WI38 (cell line): ENCODE data around the gene MUC2.

Experiments
- H3K4me3 ChIP-seq: 2 replicates; pipeline ENCODE4 v1.5.1; 2011; ENCODE audit warnings: low read depth, mild to moderate bottlenecking, control low read depth, low read length
- TF ChIP-seq, protein P1 (sequence below): IDR thresholded peaks from 2 replicates; pipeline ENCODE4 v1.5.1; 2012; ENCODE audit warnings: low read depth, mild to moderate bottlenecking, control low read depth, low read length

The MUC2 gene

DNA sequence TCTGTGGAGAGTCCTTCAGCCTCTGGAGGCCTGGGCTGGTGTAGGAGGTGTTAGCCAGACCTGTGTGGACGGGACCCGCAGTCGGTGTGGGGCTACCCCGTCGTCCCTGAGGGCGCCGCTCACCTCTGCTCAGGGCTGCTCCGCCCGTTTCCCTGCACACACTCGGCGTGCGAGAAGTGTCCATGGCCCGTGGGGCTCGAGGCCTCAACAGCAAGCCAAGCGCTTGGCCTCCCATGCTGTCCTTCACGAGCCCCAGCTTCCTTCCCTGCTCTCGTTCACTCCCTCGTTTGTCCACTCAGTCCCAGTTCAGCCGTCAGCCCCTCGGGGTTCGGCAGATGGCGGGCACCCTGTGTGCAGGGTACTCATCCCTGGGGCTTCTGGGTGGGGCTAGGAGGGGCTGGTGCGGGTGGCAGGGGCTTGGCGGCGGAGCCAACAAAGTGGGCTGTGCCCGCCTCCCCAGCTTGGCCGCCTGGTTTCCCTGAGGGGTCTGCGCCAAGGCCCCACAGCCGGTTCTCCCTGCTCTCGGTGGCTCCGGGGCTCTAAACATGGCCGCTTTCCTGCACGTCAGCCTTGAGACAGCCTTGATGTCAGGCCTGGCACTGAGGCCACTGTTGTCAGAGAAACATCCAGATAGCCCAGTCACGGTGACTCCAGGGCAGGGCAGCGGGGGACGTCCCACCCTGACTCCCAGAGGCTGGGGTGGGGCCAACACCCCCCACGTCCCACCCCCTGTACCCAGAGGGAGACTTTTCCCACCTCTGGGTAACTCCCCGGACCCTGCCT is 41.5 kb upstream of the MUC2 start:
- no peak overlapping the region for H3K4me3 ChIP-seq
- TF ChIP-seq, protein P1, sequence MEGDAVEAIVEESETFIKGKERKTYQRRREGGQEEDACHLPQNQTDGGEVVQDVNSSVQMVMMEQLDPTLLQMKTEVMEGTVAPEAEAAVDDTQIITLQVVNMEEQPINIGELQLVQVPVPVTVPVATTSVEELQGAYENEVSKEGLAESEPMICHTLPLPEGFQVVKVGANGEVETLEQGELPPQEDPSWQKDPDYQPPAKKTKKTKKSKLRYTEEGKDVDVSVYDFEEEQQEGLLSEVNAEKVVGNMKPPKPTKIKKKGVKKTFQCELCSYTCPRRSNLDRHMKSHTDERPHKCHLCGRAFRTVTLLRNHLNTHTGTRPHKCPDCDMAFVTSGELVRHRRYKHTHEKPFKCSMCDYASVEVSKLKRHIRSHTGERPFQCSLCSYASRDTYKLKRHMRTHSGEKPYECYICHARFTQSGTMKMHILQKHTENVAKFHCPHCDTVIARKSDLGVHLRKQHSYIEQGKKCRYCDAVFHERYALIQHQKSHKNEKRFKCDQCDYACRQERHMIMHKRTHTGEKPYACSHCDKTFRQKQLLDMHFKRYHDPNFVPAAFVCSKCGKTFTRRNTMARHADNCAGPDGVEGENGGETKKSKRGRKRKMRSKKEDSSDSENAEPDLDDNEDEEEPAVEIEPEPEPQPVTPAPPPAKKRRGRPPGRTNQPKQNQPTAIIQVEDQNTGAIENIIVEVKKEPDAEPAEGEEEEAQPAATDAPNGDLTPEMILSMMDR: no peak

DNA sequence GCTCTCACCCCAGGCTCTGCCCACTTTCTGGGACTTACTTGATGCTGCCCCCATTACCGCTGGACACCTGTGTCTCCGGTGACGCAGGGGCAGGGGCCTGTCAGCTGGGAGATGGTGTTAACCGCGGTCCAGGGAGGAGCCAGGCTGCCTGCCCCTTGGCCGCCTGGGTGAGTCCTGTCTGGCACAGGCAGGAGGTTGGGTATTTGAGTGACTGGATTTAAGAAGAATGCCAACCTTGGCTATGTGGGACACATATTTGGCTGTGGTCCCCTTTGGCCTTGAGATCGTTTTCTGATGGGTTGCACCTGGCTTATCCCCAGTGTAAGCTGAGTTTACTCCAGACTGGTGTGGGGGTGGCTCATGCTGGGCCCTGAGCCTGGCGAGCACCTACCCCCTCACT is 40.7 kb upstream of the MUC2 start:
- TF ChIP-seq, protein P1: no peak
- no peak overlapping the region for H3K4me3 ChIP-seq

DNA sequence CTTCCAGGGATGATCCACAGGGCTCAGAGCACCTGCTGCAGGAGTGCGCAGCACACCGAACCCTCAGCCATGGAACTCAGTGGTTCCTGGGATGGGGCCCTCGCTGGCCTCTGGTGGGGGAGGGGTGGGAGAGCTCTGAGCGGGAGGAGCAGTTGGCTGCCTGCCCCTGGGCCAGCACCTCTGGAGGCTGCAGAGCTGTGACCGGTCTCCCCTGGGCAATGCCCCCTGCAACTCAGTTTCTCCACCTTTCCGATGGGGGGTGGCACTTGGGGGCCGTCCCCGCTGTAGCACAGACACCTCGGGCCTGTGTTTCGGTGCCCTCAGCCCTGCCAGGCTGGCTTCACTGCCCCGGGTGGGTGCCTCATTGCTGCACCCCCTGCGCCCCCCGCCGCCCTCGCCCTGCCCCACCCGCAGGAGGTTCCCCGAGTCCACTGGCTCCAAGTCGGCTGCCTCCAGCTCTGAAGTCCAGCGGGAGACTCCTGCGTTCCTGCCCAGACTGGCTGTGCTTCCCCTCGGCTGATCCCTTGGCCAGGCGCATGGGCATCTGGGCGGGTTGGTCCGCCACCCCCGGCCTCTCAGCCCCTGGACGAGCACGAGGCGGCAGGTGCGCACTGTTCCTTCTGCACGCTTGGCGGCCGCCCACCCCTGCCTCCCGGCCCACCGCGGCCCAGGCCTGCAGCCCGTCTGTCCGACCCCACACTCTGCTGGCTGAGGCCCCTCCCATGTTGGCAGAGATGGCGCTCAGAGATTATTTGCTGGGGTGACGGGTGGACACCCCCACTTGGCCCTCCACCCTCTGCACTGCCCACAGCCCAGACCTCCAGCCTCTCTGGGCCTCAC is 40.0 kb upstream of the MUC2 start:
- TF ChIP-seq, protein P1: no peak
- H3K4me3 ChIP-seq: no peak overlapping the region

DNA sequence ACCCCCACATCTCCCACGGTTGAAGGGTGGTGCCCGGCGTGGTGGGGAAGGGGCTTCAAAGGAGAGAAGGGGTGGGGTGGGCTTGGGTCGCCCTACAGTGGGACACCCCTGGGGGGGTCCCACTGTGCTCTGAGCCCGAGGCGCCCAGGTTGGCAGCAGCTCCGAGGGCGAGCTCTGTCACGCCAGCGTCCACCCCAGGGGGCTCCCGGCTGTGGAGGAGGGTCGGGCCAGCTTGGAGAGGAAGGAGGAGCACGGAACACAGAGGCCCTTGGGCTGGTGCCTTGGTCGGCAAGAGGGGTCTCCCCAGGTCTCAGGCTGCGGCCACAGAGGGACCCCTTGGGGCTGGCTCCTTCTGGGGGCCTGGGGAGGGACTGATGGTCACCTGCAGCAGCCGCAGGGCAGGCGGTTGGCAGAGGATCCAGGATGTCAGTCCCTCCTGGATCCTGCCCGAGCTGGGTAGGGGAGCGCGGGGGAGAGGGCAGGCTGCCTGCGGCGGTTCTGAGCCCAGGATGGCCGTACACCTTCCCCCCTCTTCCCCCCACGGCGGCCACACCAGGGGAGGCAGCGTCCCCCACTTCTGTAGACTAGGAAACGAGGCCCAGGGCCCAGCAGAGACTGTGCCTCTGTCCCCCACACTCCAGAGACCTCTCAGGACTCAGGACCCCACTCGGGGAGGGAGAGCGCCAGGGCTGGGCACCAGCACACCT is 38.9 kb upstream of the MUC2 start:
- no peak overlapping the region for H3K4me3 ChIP-seq
- TF ChIP-seq, protein P1: no peak

DNA sequence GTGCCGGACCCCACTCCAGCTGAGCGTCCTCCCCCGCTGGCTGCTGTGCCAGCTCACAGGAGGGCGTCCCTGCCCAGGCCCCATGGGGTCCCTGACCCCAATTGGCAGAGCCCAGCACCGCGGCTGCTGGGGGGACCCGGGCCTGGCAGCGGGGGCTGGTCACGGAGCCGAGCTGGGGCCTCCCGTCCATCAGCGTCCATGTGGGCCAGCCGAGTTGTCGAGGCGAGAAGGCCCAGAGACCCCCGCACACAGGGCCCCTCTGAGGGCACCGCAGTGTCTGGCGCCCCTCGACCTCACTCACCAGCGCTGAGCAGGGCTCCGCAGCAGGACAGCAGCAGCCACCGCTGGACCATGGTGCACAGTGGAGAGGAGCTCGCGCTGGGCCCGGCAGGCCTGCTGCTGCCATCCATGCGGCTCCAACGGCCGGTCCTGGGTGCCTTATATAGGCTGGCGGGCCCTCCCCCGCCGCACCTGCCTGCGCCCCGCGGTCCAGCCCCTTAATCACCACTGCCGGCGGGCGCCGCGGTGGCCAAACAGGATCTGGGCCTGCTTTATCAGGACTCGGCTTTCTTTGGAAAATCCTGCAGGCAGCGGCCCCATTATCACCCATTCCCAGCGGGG is 38.3 kb upstream of the MUC2 start, which contains the start of gene MUC6:
MUC6 (minus strand) TSS at position 416 of the 621 bp plus-strand sequence; CDS start at position 353, 63 bp downstream.
- H3K4me3 ChIP-seq: no peak within 1 kb of the TSS
- TF ChIP-seq, protein P1: no peak

DNA sequence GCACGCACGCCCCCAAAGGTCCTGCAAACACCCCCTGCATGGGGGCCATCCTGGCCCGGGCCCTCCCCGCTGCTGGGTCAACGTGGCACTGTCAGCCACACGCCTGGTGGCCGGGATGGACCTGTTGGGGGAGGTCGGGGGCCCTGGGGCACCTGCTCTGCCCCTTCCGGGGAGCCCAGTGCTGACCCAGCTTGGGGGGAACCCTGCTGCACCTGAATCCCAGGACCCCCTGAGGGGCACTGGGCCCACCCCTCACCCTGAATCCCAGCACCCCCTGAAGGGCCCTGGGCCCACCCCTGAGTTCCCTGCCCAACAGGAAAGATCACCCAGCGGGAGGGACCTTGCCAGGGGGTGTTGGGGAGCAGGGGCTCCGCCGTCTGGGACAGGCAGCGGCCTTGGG is 37.7 kb upstream of the MUC2 start:
- TF ChIP-seq, protein P1: no peak

More for the DNA sequence above, 37.7 kb upstream of the MUC2 start:
- H3K4me3 ChIP-seq: no peak overlapping the region
